ENCODE data around the gene LYVE1.

GRCh38 chr11:10566257-10566957 is 2.1 kb downstream of the LYVE1 start:
- TF ChIP-seq CTCF (IDR thresholded peaks at IDR 0.05; ENCODE audit: insufficient read depth, low read depth, low read length): no peak
- no peak for TF ChIP-seq EZH2 (IDR thresholded peaks at IDR 0.05; ENCODE audit: insufficient read depth, low read length)

Measured in astrocyte (in vitro differentiated cells and primary cell).